K562 (cell line): Measurements from ENCODE around the gene DDR2. TPM values are rescaled to one million over a fixed set of nuclear protein-coding genes. Genes with fewer than 3 reads are reported as not detected.

ENCODE experiments used
- ATAC-seq: fragments of 200-7000 bp; cut with Tn5 transposase; 3 replicates; pipeline ENCODE4 v1.9.1; 2020; ENCODE audit warnings: moderate library complexity
- BruUV-seq: library from RNA; stranded (reverse); fragments of 400-500 nt; replicated peaks from 2 replicates; lab custom pipeline; 2021; lab: Mats Ljungman, UMichigan
- CTCF ChIA-PET: fragments of 300-600 bp; formaldehyde crosslinking; extraction: SDS; loops from one replicate; lab custom pipeline; 2021; ENCODE audit warnings: low intra/inter-chr PET ratio; lab: Yijun Ruan, JAX
- POLR2A ChIA-PET: fragments of 300-600, 350-650 bp; sonication (Branson Sonifier 250); formaldehyde crosslinking; extraction: SDS; loops from one replicate; lab custom pipeline; 2021; ENCODE audit warnings: antibody characterized with exemption, inconsistent platforms; lab: Yijun Ruan, JAX
- DNase-seq, 4 experiments: peaks; one replicate each; pipeline versions ENCODE4 v3.0.0 to v3.0.0-alpha.2; 2011 to 2018; ENCODE audit warnings: low spot score in 3 of 4, mixed read lengths in 3 of 4; ENCODE audit errors: extremely low read depth in 1 of 4
- FAIRE-seq: peaks from 2 replicates; lab custom pipeline; 2011; peaks lifted over from hg19 to GRCh38; lab: Jason Lieb, UNC
- H2AFZ ChIP-seq: 2 replicates; pipeline ENCODE4 v1.6.0; 2011; ENCODE audit warnings: low read depth, low read length, control low read depth, inconsistent platforms
- H3K27ac ChIP-seq: fragments of 200-600 bp; 3 replicates; pipeline ENCODE4 v1.8.0; 2011; ENCODE audit warnings: low read depth, mild to moderate bottlenecking, control low read depth, inconsistent platforms, low read length, moderate library complexity, mixed read lengths; ENCODE audit errors: extremely low read depth
- H3K27me3 ChIP-seq, 2 experiments: fragments of 300-600 bp in 1 of 2; 2 replicates in 1 of 2; 3 replicates in 1 of 2; pipeline versions ENCODE4 v1.6.0 to v1.8.0; 2011; ENCODE audit warnings: inconsistent platforms in 2 of 2, low read length in 2 of 2, mild to moderate bottlenecking in 1 of 2, mixed read lengths in 1 of 2, moderate library complexity in 1 of 2; ENCODE audit not compliant: control insufficient read depth in 2 of 2, insufficient read depth in 2 of 2
- H3K36me3 ChIP-seq: fragments of 300-600 bp; 3 replicates; pipeline ENCODE4 v1.8.0; 2011; ENCODE audit warnings: mild to moderate bottlenecking, low read length, inconsistent platforms; ENCODE audit not compliant: control insufficient read depth, insufficient read depth
- H3K4me1 ChIP-seq, 2 experiments: fragments of 200-600 bp in 1 of 2; replicated peaks in 1 of 2; 2 replicates in 1 of 2; 3 replicates in 1 of 2; pipeline versions ENCODE4 v1.5.1 to v1.8.0; 2011; ENCODE audit warnings: inconsistent platforms in 2 of 2, low read length in 2 of 2, mild to moderate bottlenecking in 1 of 2, mixed read lengths in 1 of 2, moderate library complexity in 1 of 2; ENCODE audit not compliant: control insufficient read depth in 2 of 2, insufficient read depth in 2 of 2
- H3K4me2 ChIP-seq: 2 replicates; pipeline ENCODE4 v1.6.1; 2011; ENCODE audit warnings: low read length, control low read depth, inconsistent platforms, mixed read lengths; ENCODE audit not compliant: insufficient read depth
- H3K4me3 ChIP-seq: fragments of 200-600 bp; sonication (generic), shearing (Covaris generic); 2 replicates; pipeline ENCODE4 v1.5.1; 2016; ENCODE audit warnings: control low read depth, inconsistent platforms
- H3K79me2 ChIP-seq: fragments of 200-600 bp; 3 replicates; pipeline ENCODE4 v1.8.0; 2011; ENCODE audit warnings: low read length, inconsistent platforms; ENCODE audit not compliant: control insufficient read depth, insufficient read depth
- H3K9ac ChIP-seq, 2 experiments: 2 replicates each; pipeline versions ENCODE4 v1.6.0 to v1.6.1; 2011; ENCODE audit warnings: low read depth in 2 of 2, low read length in 2 of 2, control low read depth in 1 of 2, inconsistent platforms in 1 of 2, mild to moderate bottlenecking in 1 of 2, mixed read lengths in 1 of 2; ENCODE audit not compliant: insufficient read depth in 1 of 2
- H3K9me1 ChIP-seq: one replicate; pipeline ENCODE4 v1.6.0; 2011; ENCODE audit warnings: inconsistent platforms, mild to moderate bottlenecking, low read length, moderate library complexity; ENCODE audit not compliant: control insufficient read depth, insufficient read depth
- H3K9me3 ChIP-seq: replicated peaks from 2 replicates; pipeline ENCODE4 v1.5.1; 2011; ENCODE audit warnings: low read depth, low read length, inconsistent platforms; ENCODE audit not compliant: control insufficient read depth, insufficient read depth
- H4K20me1 ChIP-seq: replicated peaks from 2 replicates; pipeline ENCODE4 v1.6.1; 2011; ENCODE audit warnings: low read length, inconsistent platforms, mixed read lengths; ENCODE audit not compliant: control insufficient read depth, insufficient read depth
- ARID2 ChIP-seq: fragments of 450-650 bp; IDR thresholded peaks from 2 replicates; pipeline ENCODE4 v1.6.1; 2017; ENCODE audit warnings: antibody characterized with exemption, mild to moderate bottlenecking
- CBFA2T2 ChIP-seq: fragments of 450-650 bp; conservative IDR thresholded peaks from 2 replicates; pipeline ENCODE4 v1.6.1; 2017; ENCODE audit warnings: mild to moderate bottlenecking
- CEBPB ChIP-seq: fragments of 450-650 bp; IDR thresholded peaks from 2 replicates; pipeline ENCODE4 v1.6.1; 2016; ENCODE audit warnings: missing genetic modification characterization, missing compliant biosample characterization
- ETV1 ChIP-seq: fragments of 450-650 bp; conservative IDR thresholded peaks from 2 replicates; pipeline ENCODE4 v1.6.1; 2016; ENCODE audit warnings: missing genetic modification characterization, control low read depth, low read depth, missing compliant biosample characterization
- EWSR1 ChIP-seq: fragments of 450-650 bp; IDR thresholded peaks from 2 replicates; pipeline ENCODE4 v1.6.1; 2018; ENCODE audit warnings: borderline replicate concordance, mild to moderate bottlenecking, low read depth, moderate library complexity; ENCODE audit not compliant: partially characterized antibody
- GABPB2 ChIP-seq: fragments of 250-450 bp; sonication (Bioruptor Pico); conservative IDR thresholded peaks from 2 replicates; pipeline ENCODE4 v1.5.1; 2021; ENCODE audit warnings: mild to moderate bottlenecking
- HDGF ChIP-seq: fragments of 450-650 bp; IDR thresholded peaks from 2 replicates; pipeline ENCODE4 v1.6.1; 2016
- MITF ChIP-seq: IDR thresholded peaks from 2 replicates; pipeline ENCODE4 v1.6.1; 2014; ENCODE audit warnings: antibody characterized with exemption
- POLR2AphosphoS5 ChIP-seq: IDR thresholded peaks from 2 replicates; pipeline ENCODE4 v1.6.1; 2011; ENCODE audit warnings: mild to moderate bottlenecking, low read depth, low read length, moderate library complexity; ENCODE audit not compliant: control insufficient read depth, insufficient read depth
- XRCC4 ChIP-seq: IDR thresholded peaks from one replicate; pipeline ENCODE4 v1.6.1; 2011; ENCODE audit not compliant: insufficient read depth, insufficient read length; ENCODE audit errors: extremely low read depth
- ZMIZ1 ChIP-seq, 2 experiments: fragments of 150-350 bp in 1 of 2; IDR thresholded peaks; 2 replicates each; pipeline ENCODE4 v1.6.1; 2012 to 2016; ENCODE audit warnings: low read depth in 2 of 2, low read length in 2 of 2, mild to moderate bottlenecking in 1 of 2, moderate library complexity in 1 of 2
- WGBS: fragments of 100-300 bp; shearing (Covaris generic); methylation state at CpG from one replicate; pipeline ENCODE4 v1.1.6; 2016; ENCODE audit warnings: low coverage, mixed read lengths; ENCODE audit not compliant: insufficient coverage; ENCODE audit errors: missing lambda C conversion rate; 5-methylcytosine and 5-hydroxymethylcytosine counted together
- in situ Hi-C: fragments of 300-500 bp; cut with MboI; formaldehyde crosslinking; loops from 4 replicates; pipeline ENCODE4 v1.15.0; 2018; ENCODE audit warnings: inconsistent platforms, mixed read lengths
- intact Hi-C: fragments of 100-400 bp; cut with micrococcal nuclease; formaldehyde crosslinking; loops from 2 replicates; pipeline ENCODE4 v1.14.2; 2022
- polyA plus RNA-seq, 8 experiments: library from polyadenylated mRNA; depleted of rRNA in 4 of 8; stranded (reverse) in 5 of 8; unstranded in 3 of 8; fragments of >200 nt; fragmentation: Nextera tagmentation in 2 of 8; fragmentation: Illumina TruSeq in 1 of 8; extraction: Ambion mirVana in 2 of 8; extraction: Trizol in 1 of 8; gene quantifications; 2 replicates each; pipeline versions ENCODE4 v1.2.1 to v1.2.3, GENCODE V29; 2011 to 2014; ENCODE audit warnings: inconsistent platforms in 1 of 8, missing spikeins in 1 of 8
- total RNA-seq, 7 experiments: library from RNA; depleted of rRNA in 6 of 7; stranded (reverse); fragments of >200 nt in 6 of 7; fragmentation: Illumina TruSeq in 2 of 7; extraction: Trizol in 2 of 7; gene quantifications; 2 replicates each; pipeline versions ENCODE4 v1.2.1 to v1.2.3, GENCODE V29; 2011 to 2021; ENCODE audit warnings: low replicate concordance in 1 of 7

DDR2 gene
- total and polyA plus RNA-seq, 9 of the 15 experiments (the other 6 are each of a cell fraction or from before 2014, with no cell fraction given): 0.36 to 2.0 (median 1.1) TPM

GRCh38 chr1:162716552-162716951 lies 84.3 kb downstream of the DDR2 start:
- WGBS: 0% methylated on average over 1 of the region's 1 CpG
- Histone ChIP-seq H3K4me3 (no peak overlapping the region), H3K36me3 (no peaks in the 10 kb centered on the region), H4K20me1 (no peaks in the 10 kb centered on the region), H3K79me2 (no peaks in the 10 kb centered on the region), H3K27ac (no peak overlapping the region), H3K4me2 (no peak overlapping the region), H3K9me1 (no peaks in the 10 kb centered on the region), H3K27me3 (no peaks in the 10 kb centered on the region), H3K9ac (no peak overlapping the region), H3K9me3 (no peaks in the 10 kb centered on the region), H2AFZ (no peak overlapping the region), H3K4me1 (peaks cover 0 to 15% of the 10 kb centered on the region in 2 experiments; a peak in 1 of 5 replicates)
- DNase-seq (no peak), FAIRE-seq (no peak), ATAC-seq (no peak)
- intact Hi-C loops (no loop called here), in situ Hi-C loops (no loop called here)
- POLR2A ChIA-PET: no interaction called here
- no peak for TF ChIP-seq ARID2
- TF ChIP-seq GABPB2 (CRISPR knock-in tag): no peak
- TF ChIP-seq ETV1 (tag): no peak
- TF ChIP-seq XRCC4: no peak
- TF ChIP-seq CEBPB: no peak
- CTCF ChIA-PET: no interaction called here
- no TSS peak for BruUV-seq

- Histone ChIP-seq H3K79me2 (no peaks in the 10 kb centered on the region), H4K20me1 (no peaks in the 10 kb centered on the region), H3K9me3 (no peaks in the 10 kb centered on the region), H3K27me3 (no peaks in the 10 kb centered on the region), H3K9me1 (no peaks in the 10 kb centered on the region), H2AFZ (no peak overlapping the region), H3K9ac (no peak overlapping the region), H3K36me3 (no peaks in the 10 kb centered on the region), H3K4me3 (no peak overlapping the region), H3K27ac (no peak overlapping the region), H3K4me1 (peaks cover 0 to 7% of the 10 kb centered on the region in 2 experiments; a peak in 1 of 5 replicates), H3K4me2 (no peak overlapping the region)
- FAIRE-seq: no peak
- ATAC-seq: no peak
- ChIA-PET POLR2A (no interaction called here), CTCF (no interaction called here)
- in situ Hi-C loops: no loop called here
- no peak for DNase-seq
- WGBS: 5% methylated on average over 1 of the region's 1 CpG
- no TSS peak for BruUV-seq
- intact Hi-C loops: no loop called here
- TF ChIP-seq ZMIZ1 (IDR thresholded peaks at IDR 0.05; ENCODE audit: low read depth in 2 of 2, low read length in 2 of 2): no peak
- TF ChIP-seq POLR2AphosphoS5: no peak
- TF ChIP-seq HDGF: no peak
- TF ChIP-seq MITF: no peak
- TF ChIP-seq EWSR1: no peak
- TF ChIP-seq CBFA2T2: no peak
These were observed 85.4 kb downstream of the DDR2 start for GRCh38 chr1:162717548-162718184.
